Erythroblast (primary cell): ENCODE measurements around the gene PRKAR2B.

Experiments used
- DNase-seq, 2 experiments: peaks; one replicate each; lab custom pipeline; 2025; lab: John Stamatoyannopoulos, UW
- GATA1 ChIP-seq: IDR thresholded peaks from 2 replicates; pipeline ENCODE4 v1.6.1; 2011; ENCODE audit warnings: low read depth, mild to moderate bottlenecking, control low read depth, low read length, moderate library complexity
- POLR2A ChIP-seq: IDR thresholded peaks from 2 replicates; pipeline ENCODE4 v1.6.1; 2011; ENCODE audit warnings: mild to moderate bottlenecking, low read length

PRKAR2B gene

GRCh38 chr7:107069457-107069856 lies 25.0 kb downstream of the PRKAR2B start:
- no peak for TF ChIP-seq GATA1
- no peak for TF ChIP-seq POLR2A
- DNase-seq: peak in 1 of 2 experiments; percentile 19

- no peak for TF ChIP-seq POLR2A
- TF ChIP-seq GATA1: no peak
Observed at GRCh38 chr7:107070710-107071109, 26.2 kb downstream of the PRKAR2B start.

GRCh38 chr7:107071129-107071528 lies 26.6 kb downstream of the PRKAR2B start:
- no peak for DNase-seq
- no peak for TF ChIP-seq GATA1
- TF ChIP-seq POLR2A: no peak

More at GRCh38 chr7:107070710-107071109, 26.2 kb downstream of the PRKAR2B start:
- DNase-seq: no peak

GRCh38 chr7:107072133-107072532 lies 27.6 kb downstream of the PRKAR2B start:
- DNase-seq: no peak
- TF ChIP-seq GATA1 (no peak), POLR2A (no peak)

GRCh38 chr7:107075863-107076574 lies 31.5 kb downstream of the PRKAR2B start:
- DNase-seq: peak; percentile 89 to 90
- TF ChIP-seq GATA1 (no peak), POLR2A (no peak)

- DNase-seq: peak; percentile 62 to 80
- TF ChIP-seq GATA1 (no peak), POLR2A (no peak)
Observed at GRCh38 chr7:107076781-107077698, 32.5 kb downstream of the PRKAR2B start.

- TF ChIP-seq GATA1 (no peak), POLR2A (no peak)
Observed at GRCh38 chr7:107077699-107078516, 33.4 kb downstream of the PRKAR2B start.

GRCh38 chr7:107078517-107078966 lies 34.0 kb downstream of the PRKAR2B start:
- TF ChIP-seq GATA1: no peak
- no peak for TF ChIP-seq POLR2A
- DNase-seq: peak; percentile 74 to 81

More at GRCh38 chr7:107077699-107078516, 33.4 kb downstream of the PRKAR2B start:
- DNase-seq: peak; percentile 64 to 81

- peak; percentile 72 to 85 for DNase-seq
Observed at GRCh38 chr7:107079212-107079940, 34.9 kb downstream of the PRKAR2B start.

GRCh38 chr7:107080099-107080505 lies 35.6 kb downstream of the PRKAR2B start:
- no peak for DNase-seq
- no peak for TF ChIP-seq POLR2A
- TF ChIP-seq GATA1: no peak

More at GRCh38 chr7:107079212-107079940, 34.9 kb downstream of the PRKAR2B start:
- TF ChIP-seq POLR2A (no peak), GATA1 (no peak)

- peak; percentile 45 to 58 for DNase-seq
Observed at GRCh38 chr7:107080533-107080932, 36.0 kb downstream of the PRKAR2B start.

GRCh38 chr7:107085180-107085579 lies 40.7 kb downstream of the PRKAR2B start:
- DNase-seq: no peak
- no peak for TF ChIP-seq POLR2A
- TF ChIP-seq GATA1: no peak

More at GRCh38 chr7:107080533-107080932, 36.0 kb downstream of the PRKAR2B start:
- no peak for TF ChIP-seq POLR2A
- TF ChIP-seq GATA1: no peak

- peak; percentile 31 to 65 for DNase-seq
- TF ChIP-seq POLR2A: no peak
- no peak for TF ChIP-seq GATA1
Observed at GRCh38 chr7:107089627-107090026, 45.1 kb downstream of the PRKAR2B start.

GRCh38 chr7:107090457-107090856 lies 46.0 kb downstream of the PRKAR2B start:
- TF ChIP-seq POLR2A: no peak
- TF ChIP-seq GATA1: no peak
- no peak for DNase-seq
